HFF-Myc (cell line): Measurements from ENCODE around the gene TMEM163.
"Not testable (repeated sequence)": the region's sequence is repeated elsewhere in the genome, so short reads cannot be mapped to it uniquely, and the experiment has no call there.

Experiments
- DNase-seq: peaks from one replicate; pipeline ENCODE4 v3.0.0-alpha.2; 2011; ENCODE audit warnings: low read depth; ENCODE audit errors: extremely low read depth
- H3K4me3 ChIP-seq: replicated peaks from 2 replicates; pipeline ENCODE4 v1.5.1; 2011; ENCODE audit warnings: low read depth, mild to moderate bottlenecking, control low read depth, low read length
- TF ChIP-seq, protein P1 (sequence below): IDR thresholded peaks from 2 replicates; pipeline ENCODE4 v1.5.1; 2012; ENCODE audit warnings: mild to moderate bottlenecking, low read depth, low read length, control low read depth; ENCODE audit errors: missing control alignments

Gene TMEM163

DNA sequence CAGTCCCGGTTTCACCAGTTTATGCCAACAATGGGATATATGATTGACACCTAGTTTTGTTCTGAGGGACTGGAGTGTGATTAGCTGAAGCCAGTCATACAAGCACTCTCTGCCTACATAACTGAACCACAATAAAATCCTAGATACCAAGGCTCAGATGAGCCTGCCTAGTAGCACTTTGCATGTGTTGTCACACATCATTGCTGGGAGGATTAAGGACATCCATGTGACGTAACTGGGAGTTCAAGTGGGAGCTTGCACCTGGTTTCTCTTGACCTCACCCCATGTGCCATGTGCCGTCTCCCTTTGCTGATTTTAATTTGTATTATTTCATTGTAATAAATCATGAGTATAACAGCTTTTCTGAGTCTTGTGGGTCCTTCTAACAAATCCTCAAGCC, 90.3 kb downstream of the TMEM163 start:
- TF ChIP-seq, protein P1, sequence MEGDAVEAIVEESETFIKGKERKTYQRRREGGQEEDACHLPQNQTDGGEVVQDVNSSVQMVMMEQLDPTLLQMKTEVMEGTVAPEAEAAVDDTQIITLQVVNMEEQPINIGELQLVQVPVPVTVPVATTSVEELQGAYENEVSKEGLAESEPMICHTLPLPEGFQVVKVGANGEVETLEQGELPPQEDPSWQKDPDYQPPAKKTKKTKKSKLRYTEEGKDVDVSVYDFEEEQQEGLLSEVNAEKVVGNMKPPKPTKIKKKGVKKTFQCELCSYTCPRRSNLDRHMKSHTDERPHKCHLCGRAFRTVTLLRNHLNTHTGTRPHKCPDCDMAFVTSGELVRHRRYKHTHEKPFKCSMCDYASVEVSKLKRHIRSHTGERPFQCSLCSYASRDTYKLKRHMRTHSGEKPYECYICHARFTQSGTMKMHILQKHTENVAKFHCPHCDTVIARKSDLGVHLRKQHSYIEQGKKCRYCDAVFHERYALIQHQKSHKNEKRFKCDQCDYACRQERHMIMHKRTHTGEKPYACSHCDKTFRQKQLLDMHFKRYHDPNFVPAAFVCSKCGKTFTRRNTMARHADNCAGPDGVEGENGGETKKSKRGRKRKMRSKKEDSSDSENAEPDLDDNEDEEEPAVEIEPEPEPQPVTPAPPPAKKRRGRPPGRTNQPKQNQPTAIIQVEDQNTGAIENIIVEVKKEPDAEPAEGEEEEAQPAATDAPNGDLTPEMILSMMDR = no peak
- no peak overlapping the region for H3K4me3 ChIP-seq
- DNase-seq = no peak

DNA sequence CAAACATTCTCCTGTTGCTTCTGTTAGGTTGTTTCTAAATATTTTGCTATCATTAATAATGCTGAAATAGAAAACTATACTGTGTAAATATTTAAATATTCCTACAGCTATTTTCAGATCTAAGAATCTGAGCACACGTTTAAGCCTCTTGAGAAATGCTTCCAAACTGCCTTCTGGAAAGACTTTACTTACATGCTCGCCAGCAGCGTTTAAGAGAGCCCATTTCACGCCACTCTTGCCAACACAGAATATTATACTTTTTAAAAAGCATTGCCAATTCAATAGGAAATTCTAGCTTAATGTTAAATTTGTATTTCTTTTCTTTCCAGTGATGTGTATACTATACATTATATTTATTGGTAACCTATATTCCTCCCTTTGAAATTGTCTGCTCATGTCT, 92.0 kb downstream of the TMEM163 start:
- H3K4me3 ChIP-seq = no peak overlapping the region
- no peak for DNase-seq
- TF ChIP-seq, protein P1 = no peak

- TF ChIP-seq, protein P1 = no peak
- DNase-seq = no peak
- no peak overlapping the region for H3K4me3 ChIP-seq
Measured at GRCh38 chr2:134625311-134625710, 93.5 kb downstream of the TMEM163 start.

GRCh38 chr2:134623796-134624195, 95.0 kb downstream of the TMEM163 start:
- TF ChIP-seq, protein P1 = no peak
- H3K4me3 ChIP-seq = no peak overlapping the region
- DNase-seq = no peak

- no peak for DNase-seq
- H3K4me3 ChIP-seq = no peak overlapping the region
- TF ChIP-seq, protein P1 = no peak
Measured at GRCh38 chr2:134623046-134623445, 95.8 kb downstream of the TMEM163 start.

DNA sequence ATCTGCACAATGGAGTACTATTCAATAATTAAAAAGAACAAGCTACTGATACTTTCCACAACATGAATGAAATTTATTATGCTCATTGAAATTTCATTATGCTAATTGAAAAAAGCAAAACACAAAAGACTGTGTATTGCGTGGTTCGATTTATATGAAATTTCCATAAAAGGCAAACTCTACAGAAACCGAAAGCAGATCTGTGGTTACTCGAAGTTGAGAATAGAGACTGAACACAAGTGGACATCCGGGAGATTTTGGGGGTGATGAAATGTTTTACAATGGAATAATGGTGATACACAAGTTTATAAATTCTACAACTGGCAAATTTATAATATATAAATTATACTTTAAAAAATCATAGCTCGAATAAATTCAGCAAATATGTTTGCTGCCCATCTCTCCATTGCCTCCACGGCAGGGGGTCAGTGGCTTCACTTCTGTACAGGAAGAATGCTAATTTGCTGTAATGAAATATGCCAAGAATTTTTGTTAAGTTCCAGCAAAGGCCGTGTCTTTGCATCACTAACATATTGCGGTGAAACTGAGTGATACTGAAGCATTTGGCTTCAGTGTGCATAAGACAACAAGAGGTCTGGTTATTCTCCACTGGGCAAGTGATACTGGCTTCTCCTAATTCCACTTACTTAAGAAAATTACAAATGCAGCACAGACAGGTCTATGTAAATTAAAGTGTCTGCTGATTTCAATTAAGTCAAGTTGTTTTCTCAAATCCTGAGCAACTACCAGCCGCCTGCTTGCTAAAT, 96.7 kb downstream of the TMEM163 start:
- TF ChIP-seq, protein P1 = no peak
- no peak for DNase-seq
- H3K4me3 ChIP-seq = no peak overlapping the region

DNA sequence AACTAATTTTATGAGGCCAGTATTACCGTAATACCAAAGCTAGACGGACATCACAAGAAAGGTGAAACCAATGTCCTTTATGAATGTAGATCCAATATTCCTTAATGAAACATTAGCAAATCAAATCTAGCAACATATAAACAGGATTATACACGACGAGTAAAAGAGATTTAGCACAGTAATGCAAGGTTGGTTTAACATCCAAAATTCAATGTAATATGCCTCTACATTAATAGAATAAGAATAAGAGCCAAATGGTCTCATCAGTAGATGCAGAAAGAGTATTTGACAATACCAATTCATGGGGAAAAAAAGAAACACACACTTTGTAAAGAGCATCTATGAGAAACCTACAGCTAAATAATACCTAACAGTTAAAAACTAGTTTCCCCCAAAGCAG, 99.5 kb downstream of the TMEM163 start:
- no peak overlapping the region for H3K4me3 ChIP-seq
- TF ChIP-seq, protein P1 = no peak
- DNase-seq = no peak

DNA sequence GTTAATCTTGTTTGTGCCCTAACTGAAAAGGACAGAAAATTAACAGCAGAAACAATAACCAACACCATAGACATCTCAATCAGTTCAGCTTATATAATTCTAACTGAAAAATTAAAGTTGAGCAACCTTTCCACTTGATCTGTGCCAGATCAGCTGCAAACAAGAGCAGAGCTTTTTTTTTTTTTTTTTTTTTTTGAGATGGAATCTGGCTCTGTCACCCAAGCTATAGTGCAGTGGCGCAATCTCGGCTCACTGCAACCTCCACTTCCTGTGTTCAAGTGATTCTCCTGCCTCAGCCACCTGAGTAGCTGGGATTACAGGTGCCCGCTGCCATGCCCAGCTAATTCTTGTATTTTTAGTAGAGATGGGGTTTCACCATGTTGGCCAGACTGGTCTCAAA, 103.3 kb downstream of the TMEM163 start:
- DNase-seq, H3K4me3 ChIP-seq: not testable (repeated sequence)
